Tibial artery (tissue), 4 donors: ENCODE results near the gene RELT.
A peak's percentile ranks its signal among the peaks of the same experiment; 100 is the strongest.

Source experiments
- DNase-seq, 2 donors: peaks; one replicate each; pipeline ENCODE4 v3.0.0-alpha.2; 2019
- H3K27ac ChIP-seq, 2 donors: fragments of 200-600 bp; sonication (generic) in 1 of 2; 1 replicate in 1 of 2; 2 replicates in 1 of 2; pipeline ENCODE4 v1.5.1; 2018 to 2019; ENCODE audit warnings: mild to moderate bottlenecking in 1 of 2
- H3K27me3 ChIP-seq, 2 donors: fragments of 200-600 bp; sonication (generic) in 1 of 2; one replicate each; pipeline versions ENCODE4 v1.5.1 to v1.6.0; 2016 to 2019
- H3K36me3 ChIP-seq, 3 donors: fragments of 200-600 bp; sonication (generic) in 2 of 3; one replicate each; pipeline ENCODE4 v1.5.1; 2016 to 2019; ENCODE audit warnings: mild to moderate bottlenecking in 2 of 3
- H3K4me1 ChIP-seq, 4 donors: fragments of 200-600 bp; sonication (generic) in 2 of 4; 1 replicate in 3 of 4; 2 replicates in 1 of 4; pipeline ENCODE4 v1.5.1; 2016 to 2019
- H3K4me3 ChIP-seq, 2 donors: fragments of 200-600 bp; sonication (generic) in 1 of 2; 1 replicate in 1 of 2; 2 replicates in 1 of 2; pipeline ENCODE4 v1.5.1; 2018 to 2019; ENCODE audit warnings: mild to moderate bottlenecking in 2 of 2
- H3K9me3 ChIP-seq, 3 donors: fragments of 200-600 bp; sonication (generic) in 1 of 3; one replicate each; pipeline ENCODE4 v1.5.1; 2016 to 2019
- intact Hi-C: fragments of 100-400 bp; cut with DNase I; formaldehyde crosslinking; loops from one replicate; pipeline ENCODE4 v1.15.0; 2023; ENCODE audit warnings: low total_unique reads
- TF ChIP-seq, protein P1 (sequence below), 2 experiments: fragments of 200-600 bp in 1 of 2; fragments of 450-650 bp in 1 of 2; IDR thresholded peaks; one replicate each; pipeline ENCODE4 v1.5.1; 2017 to 2019; ENCODE audit warnings: antibody characterized with exemption in 2 of 2, mild to moderate bottlenecking in 1 of 2, moderate library complexity in 1 of 2

The RELT gene

DNA sequence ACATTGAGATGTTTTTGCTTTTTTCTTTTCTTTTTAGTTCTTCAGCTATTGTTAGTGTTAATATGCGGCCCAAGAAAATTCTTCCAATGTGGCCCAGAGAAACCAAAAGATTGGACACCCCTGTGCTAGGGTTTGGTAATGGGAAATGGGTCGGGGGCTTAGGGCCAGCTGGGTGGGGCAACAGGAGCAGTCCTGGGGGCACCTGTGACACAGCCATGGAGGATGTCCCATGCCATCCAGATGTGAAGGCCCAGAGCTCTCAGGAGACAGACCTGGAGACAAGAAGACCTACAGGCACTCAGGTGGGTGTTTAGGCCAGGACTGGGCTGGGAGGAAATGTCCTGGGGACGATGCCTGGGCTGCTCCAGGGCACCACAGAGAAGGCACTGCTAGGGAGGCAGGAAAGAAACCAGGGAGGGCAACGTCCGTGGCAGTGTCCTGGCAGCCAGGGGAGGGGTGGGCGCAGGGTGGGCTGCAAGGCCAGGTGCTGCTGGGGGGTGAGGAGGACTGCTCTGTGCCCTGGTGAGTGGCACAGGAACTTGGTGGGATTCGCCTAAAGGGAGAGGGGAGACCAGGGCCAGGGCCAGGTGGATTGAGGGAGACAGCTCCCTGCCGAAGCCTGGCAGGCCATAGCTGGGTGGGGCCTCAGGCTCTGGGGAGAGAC is 21.4 kb downstream of the RELT start:
- H3K4me3 ChIP-seq: no peak overlapping the region
- intact Hi-C loops: loop anchor here (10.0 kb wide), 1 partner anchor 213 kb away; no protein-coding TSS in a partner anchor
- H3K27me3 ChIP-seq: no peaks in the 10 kb centered on the region
- H3K36me3 ChIP-seq: peaks cover 0 to 6% (median 0%) of the 10 kb centered on the region in 3 donors
- DNase-seq: no peak
- no peak overlapping the region for H3K27ac ChIP-seq
- TF ChIP-seq, protein P1, sequence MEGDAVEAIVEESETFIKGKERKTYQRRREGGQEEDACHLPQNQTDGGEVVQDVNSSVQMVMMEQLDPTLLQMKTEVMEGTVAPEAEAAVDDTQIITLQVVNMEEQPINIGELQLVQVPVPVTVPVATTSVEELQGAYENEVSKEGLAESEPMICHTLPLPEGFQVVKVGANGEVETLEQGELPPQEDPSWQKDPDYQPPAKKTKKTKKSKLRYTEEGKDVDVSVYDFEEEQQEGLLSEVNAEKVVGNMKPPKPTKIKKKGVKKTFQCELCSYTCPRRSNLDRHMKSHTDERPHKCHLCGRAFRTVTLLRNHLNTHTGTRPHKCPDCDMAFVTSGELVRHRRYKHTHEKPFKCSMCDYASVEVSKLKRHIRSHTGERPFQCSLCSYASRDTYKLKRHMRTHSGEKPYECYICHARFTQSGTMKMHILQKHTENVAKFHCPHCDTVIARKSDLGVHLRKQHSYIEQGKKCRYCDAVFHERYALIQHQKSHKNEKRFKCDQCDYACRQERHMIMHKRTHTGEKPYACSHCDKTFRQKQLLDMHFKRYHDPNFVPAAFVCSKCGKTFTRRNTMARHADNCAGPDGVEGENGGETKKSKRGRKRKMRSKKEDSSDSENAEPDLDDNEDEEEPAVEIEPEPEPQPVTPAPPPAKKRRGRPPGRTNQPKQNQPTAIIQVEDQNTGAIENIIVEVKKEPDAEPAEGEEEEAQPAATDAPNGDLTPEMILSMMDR (IDR thresholded peaks at IDR 0.05): no peak
- peaks cover 0 to 15% (median 9%) of the 10 kb centered on the region in 4 donors for H3K4me1 ChIP-seq
- no peaks in the 10 kb centered on the region for H3K9me3 ChIP-seq

GRCh38 chr11:73398132-73398526 is 21.9 kb downstream of the RELT start:
- DNase-seq: peak in 1 of 2 donors; percentile 55
- H3K27ac ChIP-seq: no peak overlapping the region
- no peaks in the 10 kb centered on the region for H3K9me3 ChIP-seq
- TF ChIP-seq, protein P1 (IDR thresholded peaks at IDR 0.05): no peak
- intact Hi-C loops: loop anchor here (10.0 kb wide), 1 partner anchor 213 kb away; no protein-coding TSS in a partner anchor
- H3K4me1 ChIP-seq: peaks cover 0 to 15% (median 9%) of the 10 kb centered on the region in 4 donors
- H3K4me3 ChIP-seq: no peak overlapping the region
- peaks cover 0 to 7% (median 0%) of the 10 kb centered on the region in 3 donors for H3K36me3 ChIP-seq
- no peaks in the 10 kb centered on the region for H3K27me3 ChIP-seq

DNA sequence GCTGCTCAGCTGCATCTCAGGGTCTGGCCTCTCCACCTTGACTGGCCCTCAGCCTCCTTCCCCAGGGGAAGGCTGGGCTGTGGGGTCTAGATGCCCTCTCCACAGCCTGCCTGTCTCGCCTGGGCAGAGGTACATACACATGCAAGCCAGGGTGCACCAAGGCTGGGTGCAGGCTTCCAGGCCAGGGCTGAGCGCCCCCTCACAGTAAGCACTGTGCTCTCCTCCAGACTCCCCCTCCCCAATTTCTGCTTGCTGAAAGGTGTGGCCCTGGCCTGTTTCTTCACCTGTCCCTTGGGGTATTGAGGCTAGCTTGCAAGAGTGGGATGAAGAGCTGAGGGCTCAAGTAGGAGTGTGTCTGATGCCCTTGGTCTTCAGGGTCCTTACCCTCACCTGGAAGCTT is 22.5 kb downstream of the RELT start:
- intact Hi-C loops: loop anchor here (10.0 kb wide), 1 partner anchor 214 kb away; no protein-coding TSS in a partner anchor
- Histone ChIP-seq H3K9me3 (no peaks in the 10 kb centered on the region), H3K4me1 (peaks cover 0 to 15% (median 7%) of the 10 kb centered on the region in 4 donors), H3K4me3 (no peak overlapping the region), H3K27ac (no peak overlapping the region), H3K27me3 (no peaks in the 10 kb centered on the region), H3K36me3 (peaks cover 0 to 7% (median 0%) of the 10 kb centered on the region in 3 donors)
- DNase-seq: no peak
- TF ChIP-seq, protein P1 (IDR thresholded peaks at IDR 0.05): no peak

GRCh38 chr11:73399159-73399590 is 23.0 kb downstream of the RELT start:
- Histone ChIP-seq H3K36me3 (peaks cover 0 to 7% (median 0%) of the 10 kb centered on the region in 3 donors), H3K9me3 (no peaks in the 10 kb centered on the region), H3K4me3 (no peak overlapping the region), H3K4me1 (peaks cover 0 to 12% (median 5%) of the 10 kb centered on the region in 4 donors), H3K27me3 (no peaks in the 10 kb centered on the region), H3K27ac (no peak overlapping the region)
- DNase-seq: no peak
- TF ChIP-seq, protein P1 (IDR thresholded peaks at IDR 0.05): no peak
- intact Hi-C loops: loop anchor here (10.0 kb wide), 1 partner anchor 214 kb away; no protein-coding TSS in a partner anchor

- intact Hi-C loops: loop anchor here (10.0 kb wide), 1 partner anchor 215 kb away; no protein-coding TSS in a partner anchor
- peaks cover 0 to 7% (median 0%) of the 10 kb centered on the region in 3 donors for H3K36me3 ChIP-seq
- no peaks in the 10 kb centered on the region for H3K9me3 ChIP-seq
- H3K4me1 ChIP-seq: peaks cover 0 to 12% (median 5%) of the 10 kb centered on the region in 4 donors
- H3K4me3 ChIP-seq: no peak overlapping the region
- no peak for DNase-seq
- H3K27ac ChIP-seq: no peak overlapping the region
- TF ChIP-seq, protein P1 (IDR thresholded peaks at IDR 0.05): no peak
- H3K27me3 ChIP-seq: no peaks in the 10 kb centered on the region
Measured at GRCh38 chr11:73399636-73400035, 23.4 kb downstream of the RELT start.
